Measurements from ENCODE around the gene BRD3.

- no peak for TF ChIP-seq POLR2A (IDR thresholded peaks at IDR 0.05)
- no peak for TF ChIP-seq CTCF (IDR thresholded peaks at IDR 0.05)
- TF ChIP-seq EP300 (IDR thresholded peaks at IDR 0.05) = no peak
Observed at GRCh38 chr9:134041649-134041962, 26.2 kb downstream of the BRD3 start.
